ENCODE data around the gene ZNF518A. TPM values are rescaled to one million over a fixed set of nuclear protein-coding genes. Genes with fewer than 3 reads are reported as not detected.

The ZNF518A gene, protein sequence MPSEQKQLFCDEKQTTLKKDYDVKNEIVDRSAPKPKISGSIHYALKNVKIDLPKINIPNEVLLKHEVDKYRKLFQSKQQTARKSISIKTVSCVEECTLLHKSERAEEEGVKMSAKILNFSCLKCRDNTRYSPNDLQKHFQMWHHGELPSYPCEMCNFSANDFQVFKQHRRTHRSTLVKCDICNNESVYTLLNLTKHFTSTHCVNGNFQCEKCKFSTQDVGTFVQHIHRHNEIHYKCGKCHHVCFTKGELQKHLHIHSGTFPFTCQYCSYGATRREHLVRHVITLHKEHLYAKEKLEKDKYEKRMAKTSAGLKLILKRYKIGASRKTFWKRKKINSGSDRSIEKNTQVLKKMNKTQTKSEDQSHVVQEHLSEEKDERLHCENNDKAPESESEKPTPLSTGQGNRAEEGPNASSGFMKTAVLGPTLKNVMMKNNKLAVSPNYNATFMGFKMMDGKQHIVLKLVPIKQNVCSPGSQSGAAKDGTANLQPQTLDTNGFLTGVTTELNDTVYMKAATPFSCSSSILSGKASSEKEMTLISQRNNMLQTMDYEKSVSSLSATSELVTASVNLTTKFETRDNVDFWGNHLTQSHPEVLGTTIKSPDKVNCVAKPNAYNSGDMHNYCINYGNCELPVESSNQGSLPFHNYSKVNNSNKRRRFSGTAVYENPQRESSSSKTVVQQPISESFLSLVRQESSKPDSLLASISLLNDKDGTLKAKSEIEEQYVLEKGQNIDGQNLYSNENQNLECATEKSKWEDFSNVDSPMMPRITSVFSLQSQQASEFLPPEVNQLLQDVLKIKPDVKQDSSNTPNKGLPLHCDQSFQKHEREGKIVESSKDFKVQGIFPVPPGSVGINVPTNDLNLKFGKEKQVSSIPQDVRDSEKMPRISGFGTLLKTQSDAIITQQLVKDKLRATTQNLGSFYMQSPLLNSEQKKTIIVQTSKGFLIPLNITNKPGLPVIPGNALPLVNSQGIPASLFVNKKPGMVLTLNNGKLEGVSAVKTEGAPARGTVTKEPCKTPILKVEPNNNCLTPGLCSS (N-terminal part only)
- polyA plus RNA-seq (2013, experiment 1 of 2) = 4.0 TPM
- 5.0 TPM for polyA plus RNA-seq (2013, experiment 2 of 2)

DNA sequence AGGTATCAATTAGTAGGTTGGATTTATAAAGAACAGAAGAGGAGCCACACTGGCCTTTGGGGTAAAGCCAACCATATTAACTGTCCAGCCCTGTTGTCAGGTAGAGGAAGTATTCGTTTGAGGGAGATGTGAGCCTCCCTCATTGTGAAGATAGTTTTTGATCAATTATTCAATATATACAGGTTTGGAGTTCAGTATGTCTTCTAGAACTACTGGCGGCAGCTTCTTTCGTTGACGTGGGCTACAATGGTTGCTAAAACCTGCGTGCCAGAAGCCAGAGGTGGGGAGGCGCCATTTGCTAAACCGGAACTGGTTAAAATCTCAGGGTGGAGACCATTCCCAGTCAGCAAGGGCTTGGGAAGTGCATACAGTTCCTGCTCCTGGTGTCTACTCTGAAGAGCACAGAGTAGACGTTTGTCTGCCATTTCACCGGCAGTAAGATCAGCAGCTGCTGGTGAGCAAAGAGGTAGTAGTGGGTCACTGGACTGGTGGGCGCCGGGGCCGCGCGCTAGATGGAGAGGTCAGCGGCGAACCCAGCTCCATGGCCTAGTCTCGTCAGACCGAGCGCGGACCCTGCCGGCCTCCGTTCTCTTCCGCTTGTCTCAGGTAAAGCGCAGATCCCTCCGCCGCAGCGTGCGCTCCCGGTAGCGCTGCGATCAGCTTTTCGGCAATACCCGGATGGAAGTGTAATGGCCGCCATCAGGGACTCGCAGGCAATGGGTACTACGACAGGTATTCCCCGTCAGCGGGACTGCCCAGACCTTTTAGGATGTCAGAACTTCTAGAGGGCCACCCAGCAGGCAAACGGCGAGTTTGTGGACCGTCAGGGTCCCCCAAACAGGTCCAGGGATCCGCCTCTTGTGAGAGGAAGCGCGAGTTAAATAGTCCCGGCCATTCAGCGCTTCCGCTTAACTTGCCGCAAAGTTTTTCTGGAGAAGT lies at the start of gene ZNF518A:
Gene ZNF518A, plus strand, starts transcription at position 911 of the 939 bp plus-strand sequence. CDS start 26,026 bp downstream, outside the sequence.
- H3K4me3 ChIP-seq (ENCODE audit: insufficient read depth in 1 of 2, low read depth in 1 of 2, low read length in 2 of 2) = peak within 1 kb of the TSS; percentile 64 to 86
- peaks cover 4 to 17% of the 10 kb centered on the region in 2 experiments for H3K36me3 ChIP-seq (ENCODE audit: control insufficient read depth in 1 of 2, insufficient read depth in 2 of 2, low read depth in 1 of 2, low read length in 2 of 2)
- peak within 1 kb of the TSS in 1 of 2 experiments; percentile 34 for H2BK12ac ChIP-seq (ENCODE audit: low read length in 2 of 2)
- peak; percentile 98 for DNase-seq
- H3K27ac ChIP-seq (ENCODE audit: low read length, poor library complexity, severe bottlenecking) = peak within 1 kb of the TSS; percentile 100
- peak within 1 kb of the TSS; percentile 96 for H3K9ac ChIP-seq (ENCODE audit: low read length)
- H2AK5ac ChIP-seq (ENCODE audit: low read length, severe bottlenecking) = peak within 1 kb of the TSS; percentile 53
- peak within 1 kb of the TSS; percentile 97 for H2BK120ac ChIP-seq (ENCODE audit: low read depth, low read length)
- H3K9me3 ChIP-seq (ENCODE audit: control insufficient read depth, low read length) = no peaks in the 10 kb centered on the region
- peak within 1 kb of the TSS; percentile 89 for H2BK15ac ChIP-seq (ENCODE audit: low read depth, poor library complexity, severe bottlenecking)
- H3K4ac ChIP-seq (ENCODE audit: low read depth in 1 of 2, low read length in 2 of 2) = peak within 1 kb of the TSS; percentile 94 to 99
- H2BK5ac ChIP-seq (ENCODE audit: low read depth, low read length, poor library complexity, severe bottlenecking) = peak within 1 kb of the TSS; percentile 99
- peak within 1 kb of the TSS in 1 of 2 experiments; percentile 92 for H3K14ac ChIP-seq (ENCODE audit: low read length in 2 of 2)
- peak within 1 kb of the TSS; percentile 99 for H4K91ac ChIP-seq (ENCODE audit: low read length)
- H3K4me2 ChIP-seq (ENCODE audit: low read length, poor library complexity, severe bottlenecking) = peak within 1 kb of the TSS; percentile 59
- peaks cover 4% of the 10 kb centered on the region for H3K4me1 ChIP-seq (ENCODE audit: control insufficient read depth, insufficient read depth, low read depth, low read length)
- peaks cover 0 to 15% of the 10 kb centered on the region in 2 experiments for H3K27me3 ChIP-seq (ENCODE audit: control insufficient read depth in 1 of 2, insufficient read depth in 1 of 2, low read length in 2 of 2)
- peaks cover 2% of the 10 kb centered on the region for H3K79me1 ChIP-seq (replicated peaks; ENCODE audit: low read length, poor library complexity, severe bottlenecking)
- WGBS = 9% methylated on average over 48 of the region's 48 CpGs
- H3K23ac ChIP-seq (ENCODE audit: low read length in 2 of 2) = peak within 1 kb of the TSS in 1 of 2 experiments; percentile 89
- peak within 1 kb of the TSS; percentile 95 for H2AFZ ChIP-seq (ENCODE audit: low read depth, low read length)
- H4K8ac ChIP-seq (ENCODE audit: low read length) = peak within 1 kb of the TSS; percentile 96
- H3K18ac ChIP-seq (ENCODE audit: low read depth in 1 of 2, low read length in 2 of 2) = peak within 1 kb of the TSS; percentile 96 to 99

DNA sequence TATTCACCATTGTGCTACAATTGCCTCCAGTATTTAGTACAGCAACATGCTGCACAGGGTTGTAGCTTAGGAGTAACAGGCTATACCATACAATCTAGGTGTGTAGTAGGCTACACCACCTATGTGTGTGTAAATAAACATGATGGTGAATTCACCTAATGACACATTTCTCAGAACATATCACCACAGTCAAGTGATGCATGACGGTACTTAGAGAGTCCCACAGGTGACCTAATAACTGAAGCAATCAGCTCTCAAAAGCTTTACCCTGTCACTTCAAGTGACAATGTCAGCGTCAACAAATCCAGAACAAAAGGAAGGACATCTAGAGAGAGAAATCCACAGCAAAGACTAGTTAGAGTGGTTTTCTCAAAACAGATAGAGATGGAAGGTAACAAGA lies 47.9 kb upstream of the ZNF518A start:
- no peak overlapping the region for H2BK15ac ChIP-seq (ENCODE audit: low read depth, poor library complexity, severe bottlenecking)
- H3K36me3 ChIP-seq (ENCODE audit: control insufficient read depth in 1 of 2, insufficient read depth in 2 of 2, low read depth in 1 of 2, low read length in 2 of 2) = peaks cover 0 to 8% of the 10 kb centered on the region in 2 experiments
- no peak overlapping the region for H4K91ac ChIP-seq (ENCODE audit: low read length)
- H3K4ac ChIP-seq (ENCODE audit: low read depth in 1 of 2, low read length in 2 of 2) = no peak overlapping the region
- H3K18ac ChIP-seq (ENCODE audit: low read depth in 1 of 2, low read length in 2 of 2) = no peak overlapping the region
- H2BK120ac ChIP-seq (ENCODE audit: low read depth, low read length) = no peak overlapping the region
- DNase-seq = no peak
- H3K23ac ChIP-seq (ENCODE audit: low read length in 2 of 2) = no peak overlapping the region
- no peak overlapping the region for H3K9ac ChIP-seq (ENCODE audit: low read length)
- H4K8ac ChIP-seq (ENCODE audit: low read length) = no peak overlapping the region
- H3K4me3 ChIP-seq (ENCODE audit: insufficient read depth in 1 of 2, low read depth in 1 of 2, low read length in 2 of 2) = no peak overlapping the region
- no peak overlapping the region for H3K14ac ChIP-seq (ENCODE audit: low read length in 2 of 2)
- H3K27me3 ChIP-seq (ENCODE audit: control insufficient read depth in 1 of 2, insufficient read depth in 1 of 2, low read length in 2 of 2) = no peaks in the 10 kb centered on the region
- H2AK5ac ChIP-seq (ENCODE audit: low read length, severe bottlenecking) = no peak overlapping the region
- H3K27ac ChIP-seq (ENCODE audit: low read length, poor library complexity, severe bottlenecking) = no peak overlapping the region
- 90% methylated on average over 2 of the region's 2 CpGs for WGBS
- H3K4me1 ChIP-seq (ENCODE audit: control insufficient read depth, insufficient read depth, low read depth, low read length) = no peaks in the 10 kb centered on the region
- H3K9me3 ChIP-seq (ENCODE audit: control insufficient read depth, low read length) = no peaks in the 10 kb centered on the region
- no peak overlapping the region for H2BK12ac ChIP-seq (ENCODE audit: low read length in 2 of 2)
- no peak overlapping the region for H2AFZ ChIP-seq (ENCODE audit: low read depth, low read length)
- H2BK5ac ChIP-seq (ENCODE audit: low read depth, low read length, poor library complexity, severe bottlenecking) = no peak overlapping the region
- no peak overlapping the region for H3K4me2 ChIP-seq (ENCODE audit: low read length, poor library complexity, severe bottlenecking)
- H3K79me1 ChIP-seq (replicated peaks; ENCODE audit: low read length, poor library complexity, severe bottlenecking) = no peaks in the 10 kb centered on the region

DNA sequence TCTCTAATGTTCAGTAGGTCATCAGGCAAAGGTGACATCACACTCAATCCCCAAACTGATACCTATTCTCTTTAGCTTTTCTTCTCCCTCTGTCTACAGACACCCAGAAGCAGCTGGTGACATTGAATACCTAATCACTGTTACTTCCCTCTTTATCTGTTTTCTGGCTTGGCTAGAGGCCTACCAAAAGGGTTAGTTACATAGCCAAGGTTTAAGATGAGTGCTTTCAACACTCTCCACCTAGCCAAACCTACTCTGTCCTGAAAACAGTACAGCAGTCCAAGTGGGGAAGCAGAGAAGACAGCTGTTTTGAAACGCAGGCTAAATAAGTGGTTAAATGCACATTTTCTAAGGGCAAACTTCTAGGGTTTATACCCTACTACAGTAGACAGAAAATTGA lies 47.3 kb upstream of the ZNF518A start:
- H3K18ac ChIP-seq (ENCODE audit: low read depth in 1 of 2, low read length in 2 of 2) = no peak overlapping the region
- no peaks in the 10 kb centered on the region for H3K9me3 ChIP-seq (ENCODE audit: control insufficient read depth, low read length)
- no peak overlapping the region for H2BK15ac ChIP-seq (ENCODE audit: low read depth, poor library complexity, severe bottlenecking)
- no peak for DNase-seq
- H2AFZ ChIP-seq (ENCODE audit: low read depth, low read length) = no peak overlapping the region
- H3K23ac ChIP-seq (ENCODE audit: low read length in 2 of 2) = no peak overlapping the region
- no peaks in the 10 kb centered on the region for H3K4me1 ChIP-seq (ENCODE audit: control insufficient read depth, insufficient read depth, low read depth, low read length)
- H3K4me2 ChIP-seq (ENCODE audit: low read length, poor library complexity, severe bottlenecking) = no peak overlapping the region
- no peak overlapping the region for H4K8ac ChIP-seq (ENCODE audit: low read length)
- H3K14ac ChIP-seq (ENCODE audit: low read length in 2 of 2) = no peak overlapping the region
- no peak overlapping the region for H3K9ac ChIP-seq (ENCODE audit: low read length)
- no peaks in the 10 kb centered on the region for H3K27me3 ChIP-seq (ENCODE audit: control insufficient read depth in 1 of 2, insufficient read depth in 1 of 2, low read length in 2 of 2)
- no peak overlapping the region for H2BK5ac ChIP-seq (ENCODE audit: low read depth, low read length, poor library complexity, severe bottlenecking)
- no peak overlapping the region for H3K4ac ChIP-seq (ENCODE audit: low read depth in 1 of 2, low read length in 2 of 2)
- no peak overlapping the region for H3K27ac ChIP-seq (ENCODE audit: low read length, poor library complexity, severe bottlenecking)
- no CpG with 5 or more reads among the region's 1 CpG for WGBS
- H2BK12ac ChIP-seq (ENCODE audit: low read length in 2 of 2) = no peak overlapping the region
- no peak overlapping the region for H4K91ac ChIP-seq (ENCODE audit: low read length)
- no peak overlapping the region for H2AK5ac ChIP-seq (ENCODE audit: low read length, severe bottlenecking)
- H3K4me3 ChIP-seq (ENCODE audit: insufficient read depth in 1 of 2, low read depth in 1 of 2, low read length in 2 of 2) = no peak overlapping the region
- no peaks in the 10 kb centered on the region for H3K79me1 ChIP-seq (replicated peaks; ENCODE audit: low read length, poor library complexity, severe bottlenecking)
- H2BK120ac ChIP-seq (ENCODE audit: low read depth, low read length) = no peak overlapping the region
- peaks cover 0 to 8% of the 10 kb centered on the region in 2 experiments for H3K36me3 ChIP-seq (ENCODE audit: control insufficient read depth in 1 of 2, insufficient read depth in 2 of 2, low read depth in 1 of 2, low read length in 2 of 2)
